ENCODE data around the gene ADAMTS6.

ADAMTS6 gene

GRCh38 chr5:65364907-65365306 is 116.8 kb downstream of the ADAMTS6 start:
- H3K79me2 ChIP-seq (ENCODE audit: insufficient read depth, low read length), result no peaks in the 10 kb centered on the region
- no peaks in the 10 kb centered on the region for H4K20me1 ChIP-seq (ENCODE audit: low read depth, low read length)
- no peak overlapping the region for H2AFZ ChIP-seq (ENCODE audit: low read depth, low read length, severe bottlenecking)
- no peaks in the 10 kb centered on the region for H3F3A ChIP-seq (ENCODE audit: insufficient read depth)
- H3K4me3 ChIP-seq (ENCODE audit: insufficient read depth, low read length, poor library complexity, severe bottlenecking), result no peak overlapping the region
- no peaks in the 10 kb centered on the region for H3K27me3 ChIP-seq (ENCODE audit: low read length)
- no peaks in the 10 kb centered on the region for H3K9me3 ChIP-seq (ENCODE audit: insufficient read depth, low read length)
- TF ChIP-seq CTCF (IDR thresholded peaks at IDR 0.05; ENCODE audit: insufficient read depth, low read length, poor library complexity, severe bottlenecking) (no peak), EZH2phosphoT487 (conservative IDR thresholded peaks at IDR 0.05; ENCODE audit: low read length) (no peak)
- H3K9me2 ChIP-seq (replicated peaks; ENCODE audit: insufficient read depth, low read length), result no peaks in the 10 kb centered on the region
- no peak overlapping the region for H3K4me2 ChIP-seq (ENCODE audit: low read depth, low read length, poor library complexity, severe bottlenecking)
- H3K27ac ChIP-seq (ENCODE audit: low read depth, low read length), result no peak overlapping the region
- H3K36me3 ChIP-seq (ENCODE audit: low read length), result no peaks in the 10 kb centered on the region
- H3K9ac ChIP-seq (ENCODE audit: low read length), result no peak overlapping the region

GRCh38 chr5:65363499-65363898 is 118.2 kb downstream of the ADAMTS6 start:
- no peaks in the 10 kb centered on the region for H3K9me2 ChIP-seq (replicated peaks; ENCODE audit: insufficient read depth, low read length)
- TF ChIP-seq CTCF (IDR thresholded peaks at IDR 0.05; ENCODE audit: insufficient read depth, low read length, poor library complexity, severe bottlenecking), result no peak
- TF ChIP-seq EZH2phosphoT487 (conservative IDR thresholded peaks at IDR 0.05; ENCODE audit: low read length), result no peak
- H3K9ac ChIP-seq (ENCODE audit: low read length), result no peak overlapping the region

GRCh38 chr5:65359981-65360380 is 121.7 kb downstream of the ADAMTS6 start:
- Histone ChIP-seq H3K36me3 (ENCODE audit: low read length) (no peaks in the 10 kb centered on the region), H3K27me3 (ENCODE audit: low read length) (no peaks in the 10 kb centered on the region), H4K20me1 (ENCODE audit: low read depth, low read length) (no peaks in the 10 kb centered on the region), H3K9me2 (replicated peaks; ENCODE audit: insufficient read depth, low read length) (no peaks in the 10 kb centered on the region), H3K27ac (ENCODE audit: low read depth, low read length) (no peak overlapping the region), H3F3A (ENCODE audit: insufficient read depth) (no peaks in the 10 kb centered on the region), H3K79me2 (ENCODE audit: insufficient read depth, low read length) (no peaks in the 10 kb centered on the region), H3K9ac (ENCODE audit: low read length) (no peak overlapping the region), H2AFZ (ENCODE audit: low read depth, low read length, severe bottlenecking) (no peak overlapping the region), H3K4me2 (ENCODE audit: low read depth, low read length, poor library complexity, severe bottlenecking) (no peak overlapping the region), H3K9me3 (ENCODE audit: insufficient read depth, low read length) (no peaks in the 10 kb centered on the region), H3K4me3 (ENCODE audit: insufficient read depth, low read length, poor library complexity, severe bottlenecking) (no peak overlapping the region)
- TF ChIP-seq EZH2phosphoT487 (conservative IDR thresholded peaks at IDR 0.05; ENCODE audit: low read length) (no peak), CTCF (IDR thresholded peaks at IDR 0.05; ENCODE audit: insufficient read depth, low read length, poor library complexity, severe bottlenecking) (no peak)

More at GRCh38 chr5:65363499-65363898, 118.2 kb downstream of the ADAMTS6 start:
- Histone ChIP-seq H3K4me2 (ENCODE audit: low read depth, low read length, poor library complexity, severe bottlenecking) (no peak overlapping the region), H3K4me3 (ENCODE audit: insufficient read depth, low read length, poor library complexity, severe bottlenecking) (no peak overlapping the region), H3K9me3 (ENCODE audit: insufficient read depth, low read length) (no peaks in the 10 kb centered on the region), H3F3A (ENCODE audit: insufficient read depth) (no peaks in the 10 kb centered on the region), H3K79me2 (ENCODE audit: insufficient read depth, low read length) (no peaks in the 10 kb centered on the region), H3K27me3 (ENCODE audit: low read length) (no peaks in the 10 kb centered on the region), H3K36me3 (ENCODE audit: low read length) (no peaks in the 10 kb centered on the region), H2AFZ (ENCODE audit: low read depth, low read length, severe bottlenecking) (no peak overlapping the region), H4K20me1 (ENCODE audit: low read depth, low read length) (no peaks in the 10 kb centered on the region), H3K27ac (ENCODE audit: low read depth, low read length) (no peak overlapping the region)

Measured in SU-DHL-6 (cell line).